GM10248 (cell line): ENCODE results near the gene MIAT.

Experiments
- CTCF ChIA-PET: fragments of 300-600 bp; sonication (Branson Sonifier 250); formaldehyde crosslinking; extraction: SDS; loops from one replicate; lab custom pipeline; 2021; ENCODE audit warnings: antibody characterized with exemption; lab: Yijun Ruan, JAX
- POLR2A ChIA-PET: fragments of 350-650 bp; sonication (Branson Sonifier 250); formaldehyde crosslinking; extraction: SDS; loops from one replicate; lab custom pipeline; 2020; ENCODE audit warnings: antibody characterized with exemption; lab: Yijun Ruan, JAX
- DNase-seq: peaks from one replicate; pipeline ENCODE4 v3.0.0; 2012; ENCODE audit errors: extremely low spot score
- TF ChIP-seq, protein P1 (sequence below): IDR thresholded peaks from 2 replicates; pipeline ENCODE4 v1.5.1; 2012; ENCODE audit warnings: mild to moderate bottlenecking, low read depth; ENCODE audit errors: extremely low read depth, missing control alignments, control extremely low read depth

Gene MIAT

DNA sequence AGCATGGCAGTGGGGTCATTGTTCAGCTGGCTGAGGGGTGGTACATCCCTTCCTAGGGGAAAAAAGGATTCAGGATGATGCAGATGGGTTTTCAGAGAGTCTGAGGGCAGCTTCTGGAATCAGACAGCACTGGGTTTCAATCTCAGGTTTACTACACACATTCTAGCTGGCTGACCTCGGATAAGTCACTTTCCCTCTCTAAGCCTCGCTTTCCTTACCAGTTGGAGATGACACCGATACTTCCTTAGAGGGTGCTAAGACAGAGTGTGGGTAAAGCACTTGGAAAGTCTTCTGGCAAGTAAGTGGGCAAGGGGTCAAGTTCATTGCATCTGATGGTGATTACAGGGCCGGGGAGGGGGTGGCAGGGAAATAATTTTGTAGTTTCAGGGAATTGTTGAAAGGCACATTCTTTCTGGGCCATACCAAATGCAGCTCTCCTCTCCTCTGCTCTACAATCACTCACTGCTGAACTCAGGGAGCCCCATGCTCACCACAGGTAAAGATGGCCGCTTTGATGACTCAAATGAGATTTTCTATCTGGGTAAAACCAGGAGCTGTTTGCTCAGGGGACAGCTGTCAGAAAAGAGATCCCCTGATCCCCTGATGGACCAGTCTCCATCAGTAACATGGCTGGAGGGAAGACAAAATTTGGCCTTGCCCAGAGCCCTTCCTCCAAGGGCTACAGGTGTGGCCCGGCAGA is 6.5 kb upstream of the MIAT start:
- TF ChIP-seq, protein P1, sequence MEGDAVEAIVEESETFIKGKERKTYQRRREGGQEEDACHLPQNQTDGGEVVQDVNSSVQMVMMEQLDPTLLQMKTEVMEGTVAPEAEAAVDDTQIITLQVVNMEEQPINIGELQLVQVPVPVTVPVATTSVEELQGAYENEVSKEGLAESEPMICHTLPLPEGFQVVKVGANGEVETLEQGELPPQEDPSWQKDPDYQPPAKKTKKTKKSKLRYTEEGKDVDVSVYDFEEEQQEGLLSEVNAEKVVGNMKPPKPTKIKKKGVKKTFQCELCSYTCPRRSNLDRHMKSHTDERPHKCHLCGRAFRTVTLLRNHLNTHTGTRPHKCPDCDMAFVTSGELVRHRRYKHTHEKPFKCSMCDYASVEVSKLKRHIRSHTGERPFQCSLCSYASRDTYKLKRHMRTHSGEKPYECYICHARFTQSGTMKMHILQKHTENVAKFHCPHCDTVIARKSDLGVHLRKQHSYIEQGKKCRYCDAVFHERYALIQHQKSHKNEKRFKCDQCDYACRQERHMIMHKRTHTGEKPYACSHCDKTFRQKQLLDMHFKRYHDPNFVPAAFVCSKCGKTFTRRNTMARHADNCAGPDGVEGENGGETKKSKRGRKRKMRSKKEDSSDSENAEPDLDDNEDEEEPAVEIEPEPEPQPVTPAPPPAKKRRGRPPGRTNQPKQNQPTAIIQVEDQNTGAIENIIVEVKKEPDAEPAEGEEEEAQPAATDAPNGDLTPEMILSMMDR = no peak
- ChIA-PET POLR2A (no interaction called here), CTCF (interaction anchor here (0.6 to 2.6 kb wide), 7 partner anchors 9 to 285 kb away, joined by 3 to 13 read pairs (median 4); no protein-coding TSS in a partner anchor)
- DNase-seq = no peak

GRCh38 chr22:26651815-26652214 is 5.6 kb upstream of the MIAT start:
- POLR2A ChIA-PET = no interaction called here
- no peak for DNase-seq
- CTCF ChIA-PET = interaction anchor here (1.1 to 2.6 kb wide), 5 partner anchors 8 to 191 kb away, joined by 3 to 13 read pairs (median 4); no protein-coding TSS in a partner anchor
- TF ChIP-seq, protein P1 = no peak

GRCh38 chr22:26658161-26658560 is 773 bp downstream of the MIAT start:
- POLR2A ChIA-PET = no interaction called here
- CTCF ChIA-PET = interaction anchor here (1.4 kb wide), 1 partner anchor 23 kb away, joined by 4 read pairs; no protein-coding TSS in a partner anchor
- TF ChIP-seq, protein P1 = no peak
- no peak for DNase-seq

DNA sequence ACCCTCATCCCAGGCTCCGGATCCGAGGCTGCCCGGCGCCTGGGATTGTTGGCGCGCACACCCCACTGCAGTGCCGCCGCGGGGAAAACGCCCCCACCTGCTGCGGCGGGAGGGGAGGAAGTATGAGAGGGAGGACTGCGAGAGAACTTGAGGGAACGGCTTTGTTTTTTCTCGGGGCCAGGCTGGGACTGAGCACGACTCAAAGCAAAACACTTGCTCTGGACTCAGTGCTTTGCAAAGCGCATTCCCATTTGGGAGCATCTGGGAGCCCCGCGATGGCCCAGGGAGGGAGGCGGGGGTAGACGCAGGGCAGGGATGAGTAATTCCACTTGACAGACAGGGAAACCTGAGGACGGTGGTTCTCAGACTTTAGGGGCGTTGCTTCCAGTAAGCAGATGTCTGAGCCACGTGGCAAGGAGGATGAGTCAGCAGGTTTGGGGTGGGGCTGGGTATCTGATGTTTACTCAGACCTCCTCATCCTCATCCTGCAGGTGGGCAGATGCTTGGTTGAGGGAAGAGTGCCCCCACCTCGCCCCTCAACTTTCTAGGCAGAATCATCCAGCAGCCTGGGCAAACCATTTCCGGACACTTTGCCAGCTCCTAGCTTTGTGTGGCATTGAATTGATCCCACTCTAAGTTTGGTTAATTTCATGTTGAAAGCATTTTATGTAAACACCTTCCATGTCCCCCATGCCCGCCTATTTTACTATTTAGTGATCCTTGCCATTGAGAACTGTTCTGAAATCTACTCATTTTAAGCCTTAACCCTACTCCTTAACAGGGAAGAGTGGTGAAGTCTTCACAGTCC is 1.5 kb downstream of the MIAT start:
- ChIA-PET CTCF (interaction anchor here (0.8 kb wide), 1 partner anchor 36 kb away, joined by 3 read pairs; no protein-coding TSS in a partner anchor), POLR2A (no interaction called here)
- peak; percentile 77 for DNase-seq
- TF ChIP-seq, protein P1 = no peak

DNA sequence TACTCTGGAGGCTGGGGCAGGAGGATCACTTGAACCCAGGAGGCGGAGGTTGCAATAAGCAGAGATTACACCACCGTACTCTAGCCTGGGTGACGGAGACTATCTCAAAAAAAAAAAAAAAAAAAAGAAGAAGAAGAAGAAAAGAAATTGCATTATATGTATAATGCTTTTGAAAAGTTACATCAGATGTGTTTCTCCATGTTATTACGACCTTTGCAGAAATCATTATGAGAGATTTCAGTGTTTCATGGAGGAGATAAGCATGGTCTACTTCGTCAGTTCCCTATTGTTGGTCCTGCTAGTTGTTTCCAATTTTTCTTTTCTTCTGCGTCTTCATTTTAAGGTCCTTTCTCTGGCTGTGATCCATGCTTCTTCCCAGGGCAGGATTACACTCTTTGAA is 3.0 kb downstream of the MIAT start:
- ChIA-PET POLR2A (no interaction called here), CTCF (interaction anchor here (0.9 to 1.3 kb wide), 4 partner anchors 9 to 169 kb away, joined by 3 read pairs; no protein-coding TSS in a partner anchor)
- no peak for DNase-seq
- TF ChIP-seq, protein P1 = no peak

DNA sequence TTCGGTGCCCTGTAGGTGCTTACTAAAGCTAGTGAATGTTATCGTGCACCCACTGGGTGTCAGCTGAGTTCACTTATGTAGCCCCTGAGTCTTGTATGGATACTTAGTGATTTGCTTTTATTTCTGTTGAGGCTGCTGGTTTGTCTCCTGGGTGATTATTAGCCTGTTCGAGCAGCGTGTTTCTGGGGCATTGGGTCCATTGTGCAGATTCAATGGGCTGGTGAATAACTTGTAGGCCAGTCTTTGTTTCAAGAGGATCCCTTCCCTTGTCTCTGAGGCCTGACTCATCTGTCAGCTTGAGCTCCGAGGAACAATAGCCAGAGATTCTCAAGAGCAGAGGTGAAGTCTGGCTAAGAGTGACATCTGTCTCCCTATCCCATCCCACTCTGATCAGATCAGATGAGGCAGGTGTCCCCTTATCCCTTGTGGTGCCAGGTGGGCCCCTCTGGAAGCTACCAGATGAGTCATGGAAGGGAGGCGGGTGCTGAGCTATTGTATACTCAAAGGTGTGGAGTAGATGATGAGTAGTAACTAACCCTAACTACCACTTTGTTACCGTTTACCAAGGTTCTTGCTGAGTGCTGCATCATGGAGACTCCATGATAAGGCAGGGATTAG is 3.7 kb downstream of the MIAT start:
- ChIA-PET POLR2A (interaction anchor here (0.6 kb wide), 1 partner anchor 159 kb away, joined by 5 read pairs; no protein-coding TSS in a partner anchor), CTCF (interaction anchor here (0.9 to 1.3 kb wide), 3 partner anchors 9 to 170 kb away, joined by 3 read pairs; no protein-coding TSS in a partner anchor)
- TF ChIP-seq, protein P1 = no peak
- DNase-seq = no peak
